ENCODE results near the gene RIPPLY2.
A peak's percentile ranks its signal among the peaks of the same experiment; 100 is the strongest.
"Not testable (repeated sequence)": the region's sequence is repeated elsewhere in the genome, so short reads cannot be mapped to it uniquely, and the experiment has no call there.

The RIPPLY2 gene, protein sequence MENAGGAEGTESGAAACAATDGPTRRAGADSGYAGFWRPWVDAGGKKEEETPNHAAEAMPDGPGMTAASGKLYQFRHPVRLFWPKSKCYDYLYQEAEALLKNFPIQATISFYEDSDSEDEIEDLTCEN

DNA sequence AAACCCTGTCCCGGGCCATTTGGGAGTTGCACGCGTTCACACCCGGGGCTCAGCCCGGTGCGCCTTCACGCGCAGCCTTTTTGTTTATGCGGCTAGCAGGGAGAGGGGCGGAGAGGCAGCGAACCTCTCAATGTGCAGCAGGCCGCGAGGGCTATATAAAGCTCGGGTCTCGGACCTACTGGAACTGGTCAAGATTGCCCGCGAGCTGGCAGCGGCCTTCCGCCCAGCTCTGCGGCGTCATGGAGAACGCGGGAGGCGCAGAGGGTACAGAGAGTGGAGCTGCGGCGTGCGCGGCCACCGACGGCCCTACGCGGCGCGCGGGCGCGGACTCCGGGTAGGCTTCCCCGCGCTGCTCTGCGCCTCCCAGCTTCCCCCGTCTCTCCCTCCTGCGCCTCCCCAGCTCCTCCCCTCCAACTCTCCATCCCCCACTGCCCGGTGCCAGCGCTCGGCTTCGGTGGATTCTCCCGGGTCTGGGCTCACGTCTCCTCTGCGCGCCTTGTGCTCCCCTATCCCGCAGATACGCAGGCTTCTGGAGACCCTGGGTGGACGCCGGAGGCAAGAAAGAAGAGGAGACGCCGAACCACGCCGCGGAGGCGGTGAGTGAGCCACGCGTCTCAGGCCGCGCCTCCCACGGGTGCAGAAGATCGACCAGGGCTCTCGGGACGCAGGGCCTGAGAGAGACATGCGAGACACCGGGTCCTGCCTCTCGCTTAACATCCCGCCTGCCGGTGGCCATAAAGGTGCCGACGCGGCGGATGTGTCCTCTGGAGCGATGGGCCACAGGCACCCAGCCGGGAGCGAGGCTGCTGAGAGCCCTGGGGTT lies at the start of gene RIPPLY2:
RIPPLY2 (plus strand) TSS at position 183 of the 823 bp plus-strand sequence; CDS start at position 240, 57 bp downstream.
- DNase-seq (ENCODE audit: insufficient read length, low spot score) (no peak), FAIRE-seq (no peak)

DNA sequence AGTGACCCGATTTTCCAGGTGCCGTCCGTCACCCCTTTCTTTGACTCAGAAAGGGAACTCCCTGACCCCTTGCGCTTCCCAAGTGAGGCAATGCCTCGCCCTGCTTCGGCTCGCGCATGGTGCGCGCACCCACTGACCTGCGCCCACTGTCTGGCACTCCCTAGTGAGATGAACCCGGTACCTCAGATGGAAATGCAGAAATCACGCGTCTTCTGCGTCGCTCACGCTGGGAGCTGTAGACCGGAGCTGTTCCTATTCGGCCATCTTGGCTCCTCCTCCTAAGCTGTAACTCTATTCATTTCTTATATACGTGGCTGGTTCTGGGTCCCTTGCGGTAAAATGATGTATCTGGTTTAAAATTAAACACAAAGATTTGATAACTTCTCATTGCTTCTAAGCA lies 49.7 kb upstream of the RIPPLY2 start:
- DNase-seq (ENCODE audit: insufficient read length, low spot score), result not testable (repeated sequence)

DNA sequence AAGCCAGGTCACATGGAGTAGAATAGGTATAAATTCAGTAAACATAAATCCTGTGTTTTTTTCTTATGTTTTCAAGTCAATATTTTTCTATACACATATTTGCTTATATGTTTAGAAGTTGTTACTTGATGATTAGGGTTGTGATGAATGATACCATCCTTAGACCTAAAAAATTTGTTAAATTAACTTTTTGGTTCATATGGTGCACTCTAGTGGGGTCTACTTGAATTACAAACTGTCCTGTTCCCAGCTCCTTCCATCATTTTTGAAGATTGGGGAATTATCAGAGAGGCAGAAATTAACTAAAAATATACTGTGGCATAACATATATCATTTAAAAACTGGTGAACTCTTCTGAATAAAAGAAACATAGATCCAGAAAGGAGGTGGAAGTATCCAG lies 48.3 kb upstream of the RIPPLY2 start:
- no peak for FAIRE-seq

More for the DNA sequence above, 49.7 kb upstream of the RIPPLY2 start:
- not testable (repeated sequence) for FAIRE-seq

DNA sequence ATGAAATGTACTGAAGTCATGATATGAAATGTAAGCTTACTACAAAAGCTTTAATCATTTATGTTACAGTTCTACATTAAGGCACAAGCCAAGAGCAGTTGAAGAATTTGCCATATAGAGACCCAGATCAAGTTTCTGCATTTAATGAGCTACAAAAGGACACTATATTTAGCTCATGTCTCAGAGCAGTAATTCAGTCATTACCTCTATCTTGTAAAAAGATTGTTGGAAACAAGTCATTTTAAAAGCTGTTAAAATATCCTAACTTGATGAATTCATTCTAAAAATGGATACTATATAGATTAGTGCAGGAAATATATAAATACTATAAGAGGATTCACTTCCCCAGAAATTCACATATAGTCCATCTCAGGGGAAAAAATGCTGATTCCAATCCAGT lies 45.2 kb upstream of the RIPPLY2 start:
- no peak for FAIRE-seq
- no peak for DNase-seq (ENCODE audit: insufficient read length, low spot score)

More for the DNA sequence above, 48.3 kb upstream of the RIPPLY2 start:
- no peak for DNase-seq (ENCODE audit: insufficient read length, low spot score)

DNA sequence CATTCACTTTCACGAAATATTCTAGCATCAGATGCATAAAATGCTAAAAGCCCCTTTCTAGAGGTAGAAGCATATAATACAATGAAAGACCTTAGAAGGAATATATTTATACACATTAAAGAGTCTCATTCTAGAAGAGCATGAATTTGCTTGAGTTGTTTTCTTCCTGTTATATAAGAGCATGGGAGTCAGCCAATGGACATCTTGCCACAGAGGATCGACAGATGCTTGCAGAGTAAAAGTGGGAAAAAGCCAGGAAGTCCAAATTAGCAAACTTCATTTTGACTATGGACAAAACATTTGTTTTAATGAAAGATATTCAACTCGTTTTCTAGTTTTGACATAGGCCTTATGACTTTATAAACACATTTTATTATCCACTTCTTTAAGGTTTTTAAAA lies 44.2 kb upstream of the RIPPLY2 start:
- no peak for FAIRE-seq

DNA sequence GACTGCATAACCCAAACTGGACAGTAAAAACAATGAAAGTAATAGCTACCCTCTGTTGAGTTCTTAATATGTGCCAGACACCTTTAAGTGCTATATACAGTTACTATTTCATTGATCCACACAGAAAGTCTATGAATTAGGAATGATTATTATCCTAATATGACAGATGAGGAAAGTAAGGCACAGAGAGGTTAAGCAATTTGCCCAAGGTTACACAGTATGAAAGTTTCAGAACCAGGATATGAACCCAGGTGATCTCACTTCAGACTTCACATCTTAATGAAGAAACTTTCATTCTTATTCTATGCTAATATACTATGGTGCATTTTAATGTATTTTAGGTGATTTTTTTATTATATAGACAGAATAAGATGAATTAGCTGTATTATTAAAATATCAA lies 40.6 kb upstream of the RIPPLY2 start:
- no peak for DNase-seq (ENCODE audit: insufficient read length, low spot score)
- no peak for FAIRE-seq

More for the DNA sequence above, 44.2 kb upstream of the RIPPLY2 start:
- DNase-seq (ENCODE audit: insufficient read length, low spot score), result no peak

DNA sequence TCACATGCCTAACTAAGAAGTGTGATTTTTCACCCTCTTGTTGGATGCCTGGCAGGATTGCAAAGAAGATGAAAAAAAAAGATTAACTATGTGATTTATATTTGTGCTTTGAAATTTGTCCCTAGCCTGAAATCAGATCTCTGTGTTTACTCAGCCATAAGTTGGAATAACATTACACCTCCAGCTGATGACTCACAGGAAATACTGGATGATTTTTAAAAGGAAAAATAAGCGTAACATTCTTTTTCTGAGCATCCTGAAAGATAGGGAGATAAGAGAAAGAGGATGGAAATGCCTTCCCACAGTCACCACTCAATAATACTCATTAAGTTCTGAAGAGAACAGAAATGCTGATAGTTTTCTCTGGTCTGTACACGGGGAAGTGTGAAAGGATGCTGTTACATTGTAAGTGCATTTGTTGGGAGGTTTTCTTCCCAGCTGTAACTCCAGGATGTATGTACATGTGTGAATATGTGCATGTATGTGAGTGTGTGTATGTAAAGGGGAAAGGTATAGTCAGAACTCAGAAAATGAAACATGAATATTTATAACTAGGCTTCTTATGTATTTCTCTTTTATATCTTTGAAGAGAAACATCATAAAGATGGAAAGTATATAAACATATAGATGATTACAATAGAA lies 37.4 kb upstream of the RIPPLY2 start:
- DNase-seq (ENCODE audit: insufficient read length, low spot score), result peak; percentile 9
- FAIRE-seq, result no peak

DNA sequence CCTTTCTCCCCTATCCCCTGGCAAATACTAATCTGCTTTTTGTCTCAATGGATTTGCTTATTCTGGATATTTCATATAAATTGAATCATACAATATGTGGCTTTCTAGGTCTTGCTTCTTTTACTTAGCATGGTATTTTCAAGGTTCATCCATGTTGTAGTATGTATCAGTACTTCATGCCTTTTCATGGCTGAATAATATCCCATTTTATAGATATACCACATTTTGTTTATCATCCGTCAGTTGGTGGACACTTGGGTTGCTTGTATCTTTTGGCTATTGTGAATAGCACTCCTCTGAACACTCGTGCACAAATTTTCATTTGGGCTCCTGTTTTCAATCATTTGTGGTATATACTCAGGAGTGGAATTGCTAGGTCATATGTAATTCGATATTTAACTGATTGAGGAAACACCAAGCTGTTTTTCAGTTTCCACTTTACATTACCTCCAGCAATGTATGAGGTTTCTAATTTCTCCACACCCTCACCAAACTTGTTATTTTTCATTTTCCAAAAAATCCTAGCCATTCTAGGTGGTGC lies 30.5 kb upstream of the RIPPLY2 start:
- DNase-seq (ENCODE audit: insufficient read length, low spot score), result no peak
- FAIRE-seq, result no peak

DNA sequence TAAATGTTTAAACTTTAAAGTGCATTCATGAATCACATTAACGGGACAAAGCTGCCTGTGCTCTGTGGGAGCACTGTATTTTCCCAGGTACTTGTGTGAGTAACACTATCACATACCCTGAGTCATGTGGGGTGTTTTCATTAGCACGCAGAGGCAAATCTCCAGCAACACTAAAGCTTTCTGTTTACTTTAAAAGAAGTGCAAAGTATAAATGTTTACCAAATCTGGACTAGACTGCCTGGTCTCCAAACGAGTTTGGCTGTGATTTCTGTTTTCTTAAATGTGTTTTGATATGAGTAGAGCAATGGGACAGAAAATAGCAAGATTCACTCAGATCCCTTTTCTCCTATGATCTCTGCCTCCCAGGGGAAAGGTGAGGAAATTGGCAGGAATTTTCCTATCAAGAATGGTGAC lies 28.8 kb upstream of the RIPPLY2 start:
- DNase-seq (ENCODE audit: insufficient read length, low spot score) (no peak), FAIRE-seq (no peak)

DNA sequence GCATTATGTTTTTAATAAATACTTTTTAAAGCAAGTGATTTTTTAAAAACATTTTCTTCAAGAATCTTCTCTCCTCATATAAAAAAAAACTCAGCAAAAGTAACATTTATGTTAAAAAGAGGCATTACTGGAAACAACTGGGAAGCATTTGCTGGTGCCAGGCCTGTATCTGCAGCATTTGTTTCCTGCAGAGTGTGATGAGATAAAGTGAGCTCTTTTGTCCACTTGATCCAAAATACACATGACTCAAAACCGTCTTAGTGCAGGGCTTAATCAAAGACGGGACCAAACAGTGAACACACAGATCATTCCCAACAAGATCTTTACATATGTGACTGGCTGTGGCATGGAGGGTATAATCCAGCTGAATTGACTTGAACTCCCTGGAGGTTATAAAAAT lies 28.3 kb upstream of the RIPPLY2 start:
- FAIRE-seq (no peak), DNase-seq (ENCODE audit: insufficient read length, low spot score) (no peak)

DNA sequence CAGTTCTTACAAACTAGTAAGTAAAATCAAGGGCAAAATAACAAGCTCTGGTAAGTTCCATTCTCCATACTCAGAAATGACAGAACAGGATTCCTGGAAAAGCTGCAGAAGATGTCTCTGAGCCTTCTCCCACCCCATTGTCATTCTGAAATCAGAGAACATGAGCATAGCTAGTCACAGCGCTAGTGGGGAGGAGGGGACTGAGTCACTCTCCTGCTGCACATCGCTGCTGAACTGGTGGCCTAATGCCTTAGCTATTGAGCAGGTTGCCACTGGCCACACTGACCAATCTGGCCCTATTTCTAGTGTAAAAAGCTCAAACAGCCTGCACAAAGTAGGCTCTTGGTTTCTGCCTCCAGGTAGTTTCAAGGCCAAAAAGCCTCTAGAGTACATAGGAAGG lies 26.1 kb upstream of the RIPPLY2 start:
- DNase-seq (ENCODE audit: insufficient read length, low spot score) (no peak), FAIRE-seq (no peak)

DNA sequence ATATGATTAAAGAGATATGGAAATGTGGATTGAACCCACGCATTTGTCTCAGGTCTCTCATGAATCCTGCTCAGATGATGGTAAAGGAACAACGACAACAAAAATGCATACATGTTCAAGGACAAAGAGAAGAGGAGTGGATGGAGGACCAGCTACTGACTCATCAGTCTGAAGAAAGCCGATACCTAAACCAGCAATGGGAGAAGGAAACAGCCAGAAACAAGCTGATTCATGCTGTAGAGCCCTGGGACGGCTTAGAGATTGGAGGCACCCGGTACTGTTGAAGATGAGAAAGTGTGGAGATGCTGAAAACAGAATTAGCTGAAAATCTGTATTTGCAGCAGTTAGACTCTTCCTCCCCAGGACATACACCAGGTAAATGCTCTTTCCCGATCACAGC lies 14.4 kb upstream of the RIPPLY2 start:
- FAIRE-seq, result no peak
- DNase-seq (ENCODE audit: insufficient read length, low spot score), result no peak

DNA sequence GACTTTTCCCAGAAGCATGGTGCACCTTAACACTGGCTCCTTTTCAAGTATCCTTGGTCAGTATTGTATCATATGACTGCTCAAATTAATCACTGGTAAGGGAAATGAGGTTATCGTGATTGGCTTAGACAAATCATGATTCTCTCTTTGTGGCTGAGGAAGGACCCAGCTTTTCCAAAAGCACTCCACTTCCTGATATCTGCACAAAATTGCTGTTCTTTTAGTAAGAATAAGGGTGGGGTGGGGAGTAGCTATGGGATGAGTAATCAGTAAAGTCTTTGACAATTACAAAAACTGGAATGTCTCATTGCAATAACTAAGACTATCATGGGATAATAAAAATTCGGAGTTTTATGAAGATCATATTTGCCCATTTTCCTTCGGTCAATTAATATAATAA lies 9.0 kb upstream of the RIPPLY2 start:
- FAIRE-seq, result no peak
- no peak for DNase-seq (ENCODE audit: insufficient read length, low spot score)

DNA sequence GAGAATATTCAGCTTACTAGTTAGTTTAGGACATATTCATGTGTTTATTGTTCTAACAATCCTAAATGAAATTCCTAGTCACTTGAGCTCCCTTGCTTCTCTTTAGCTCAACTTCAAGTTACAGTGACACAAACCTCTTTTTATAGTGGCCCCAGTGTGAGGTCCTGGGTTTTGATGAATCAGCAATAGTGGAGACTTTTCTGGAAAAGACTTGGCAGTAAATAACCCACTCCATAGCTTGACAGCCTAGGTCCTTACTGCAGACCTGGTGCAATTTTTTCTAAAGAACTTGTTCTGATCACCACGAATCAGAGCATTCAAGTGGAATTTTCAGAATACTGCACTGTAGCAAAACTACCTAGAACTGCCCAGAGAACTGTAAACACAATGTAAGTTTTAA lies 6.9 kb upstream of the RIPPLY2 start:
- DNase-seq (ENCODE audit: insufficient read length, low spot score) (no peak), FAIRE-seq (no peak)

DNA sequence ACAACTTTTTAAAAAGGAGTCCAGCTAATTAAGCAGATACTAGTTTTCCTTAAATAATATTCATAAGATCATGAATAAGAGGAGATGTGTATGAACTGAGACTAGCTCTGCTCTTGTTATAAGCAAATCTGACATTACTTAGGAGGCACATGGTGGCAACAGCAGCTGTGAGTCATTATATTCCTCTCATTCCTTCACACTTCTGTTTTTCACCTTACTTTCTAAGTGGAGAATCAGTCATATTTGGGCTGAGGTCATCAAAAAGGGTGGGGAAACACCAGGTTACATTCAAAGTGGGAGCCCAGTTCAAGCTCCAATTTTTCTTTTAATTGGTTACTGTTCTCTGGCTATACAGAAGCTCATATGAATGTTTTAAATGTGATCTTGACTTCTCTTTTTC lies 6.0 kb upstream of the RIPPLY2 start:
- DNase-seq (ENCODE audit: insufficient read length, low spot score) (no peak), FAIRE-seq (no peak)

DNA sequence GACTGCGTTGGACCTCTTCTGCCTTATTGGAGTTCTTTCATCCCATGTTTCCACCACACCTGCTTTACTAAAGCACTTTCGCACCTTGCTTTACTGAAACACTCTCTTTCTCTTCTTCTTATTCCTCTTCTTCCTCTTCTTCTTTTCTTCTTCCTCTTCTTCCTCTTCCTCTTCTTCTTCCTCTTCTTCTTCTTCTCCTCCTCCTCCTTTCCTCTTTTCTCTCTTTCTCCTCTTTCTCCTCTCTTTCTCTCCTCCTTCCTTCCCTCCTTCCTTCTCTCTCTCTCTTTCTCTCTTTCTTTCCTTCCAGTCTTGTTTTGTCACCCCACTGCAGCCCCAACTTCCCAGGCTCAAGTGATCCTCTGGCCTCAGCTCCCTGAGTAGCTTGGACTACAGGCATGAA lies 4.0 kb upstream of the RIPPLY2 start:
- DNase-seq (ENCODE audit: insufficient read length, low spot score) (no peak), FAIRE-seq (no peak)

DNA sequence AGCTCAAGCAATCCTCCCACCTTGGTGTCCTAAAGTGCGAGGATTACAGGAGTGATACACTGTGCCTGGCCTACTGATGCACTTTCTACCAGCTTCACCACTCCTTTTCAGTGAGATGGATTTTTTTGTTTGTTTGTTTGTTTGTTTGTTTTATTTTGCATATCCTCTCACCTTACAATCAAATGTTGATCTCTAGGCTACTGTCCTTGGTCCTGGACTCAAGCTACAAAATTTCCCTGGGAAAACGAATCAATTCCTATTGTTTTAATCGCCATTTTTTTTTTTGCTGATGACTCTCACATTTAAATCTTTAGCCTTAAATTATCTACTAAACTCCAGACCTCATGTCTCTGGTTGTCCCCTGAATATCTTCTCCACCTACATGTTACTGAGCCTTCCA lies 3.5 kb upstream of the RIPPLY2 start:
- DNase-seq (ENCODE audit: insufficient read length, low spot score), result no peak
- no peak for FAIRE-seq

DNA sequence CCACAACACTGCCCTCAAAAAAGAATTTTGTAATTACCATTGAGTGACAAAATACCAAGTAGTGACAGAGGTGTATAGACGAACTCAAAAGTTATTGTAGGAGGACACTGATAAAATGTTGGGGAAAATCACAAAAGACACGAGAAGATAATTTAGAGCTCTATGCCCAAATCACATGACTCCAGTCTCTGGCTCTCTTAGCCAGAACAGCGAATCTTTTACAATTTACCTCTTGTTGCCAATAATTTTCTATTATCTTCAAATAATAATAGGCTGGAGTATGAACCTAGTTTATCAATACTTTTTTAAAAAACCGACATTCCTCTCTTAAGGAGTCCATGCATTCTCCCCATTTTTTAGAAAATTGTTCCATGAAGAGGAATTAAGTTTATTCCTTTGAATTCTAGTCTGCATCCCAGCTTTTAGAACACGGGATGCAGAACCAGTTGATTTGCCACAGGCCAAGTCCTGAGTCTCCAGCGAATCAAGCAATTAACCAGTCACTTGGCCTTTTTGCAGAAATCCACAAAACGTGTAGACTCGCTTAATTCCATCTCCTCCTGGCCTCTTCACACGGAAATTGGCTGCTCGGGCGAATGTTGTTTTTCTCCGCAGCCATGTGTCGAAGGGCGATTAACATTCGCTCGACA lies 507 bp upstream of the RIPPLY2 start:
- FAIRE-seq, result no peak
- no peak for DNase-seq (ENCODE audit: insufficient read length, low spot score)

DNA sequence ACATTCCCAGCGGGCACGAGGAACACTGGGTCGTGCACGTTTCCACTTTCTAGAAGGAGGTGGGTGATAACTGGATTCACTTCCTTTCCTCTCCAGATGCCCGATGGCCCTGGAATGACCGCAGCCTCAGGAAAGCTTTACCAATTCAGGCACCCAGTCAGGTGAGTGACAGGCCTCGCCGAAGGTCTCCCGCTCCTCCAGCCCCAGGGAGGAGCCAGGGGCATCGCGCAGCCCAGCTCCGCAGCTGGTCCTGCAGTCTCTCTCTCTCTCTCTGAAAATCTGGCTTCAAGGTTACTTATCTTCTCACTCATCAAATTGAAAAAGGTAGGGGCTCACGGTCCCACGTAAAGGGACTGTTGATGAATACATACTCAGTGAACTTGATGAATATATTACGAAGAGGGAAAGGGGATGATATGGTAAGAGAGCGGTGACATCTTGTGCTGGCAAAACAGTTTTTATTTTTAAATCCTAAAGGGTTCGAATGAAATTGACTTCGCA lies 891 bp downstream of the RIPPLY2 start:
- FAIRE-seq (no peak), DNase-seq (ENCODE audit: insufficient read length, low spot score) (no peak)

DNA sequence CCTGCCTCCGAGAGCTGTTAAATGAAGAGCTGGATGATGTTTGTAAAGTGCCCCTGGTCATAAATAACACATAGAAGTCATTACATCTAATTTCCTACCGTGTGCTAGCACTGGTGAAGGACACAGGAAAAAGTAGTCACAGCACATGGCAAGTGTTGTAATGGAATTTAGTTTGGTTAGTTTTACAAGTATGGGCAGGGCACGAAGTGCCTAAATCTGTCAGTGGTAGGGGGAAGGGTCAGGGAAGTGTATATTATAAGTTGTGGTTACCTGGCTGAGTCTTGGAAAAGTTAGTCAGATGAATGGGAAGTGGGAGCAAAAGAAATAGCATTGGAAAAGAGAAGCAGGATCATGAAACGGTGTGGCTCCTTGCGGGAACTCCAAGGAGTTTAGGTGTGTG lies 1.6 kb downstream of the RIPPLY2 start:
- no peak for FAIRE-seq
- DNase-seq (ENCODE audit: insufficient read length, low spot score), result no peak

All from HTR-8/SVneo (cell line).